ENCODE results near the gene SH3BP5.

The SH3BP5 gene

GRCh38 chr3:15348246-15348645, 15.9 kb upstream of the SH3BP5 start:
- Histone ChIP-seq H3K36me3 (replicated peaks; ENCODE audit: low read depth, low read length) (peaks cover 6% of the 10 kb centered on the region), H3K27ac (ENCODE audit: low read length) (peak overlapping the region; percentile 97), H3K4me1 (ENCODE audit: low read length) (peaks cover 59% of the 10 kb centered on the region), H3K9me3 (ENCODE audit: insufficient read depth, low read length) (peaks cover 6% of the 10 kb centered on the region; the same call in 1 of the 2 replicates), H3K79me2 (ENCODE audit: low read length) (no peaks in the 10 kb centered on the region), H4K20me1 (ENCODE audit: insufficient read depth, low read length) (no peaks in the 10 kb centered on the region), H3K4me3 (ENCODE audit: low read length) (no peak overlapping the region), H3K4me2 (ENCODE audit: low read length) (peak overlapping the region; percentile 46), H3K27me3 (ENCODE audit: low read depth, low read length) (no peaks in the 10 kb centered on the region), H2AFZ (ENCODE audit: low read depth, low read length) (no peak overlapping the region), H3K9ac (ENCODE audit: low read length) (peak overlapping the region; percentile 51)
- TF ChIP-seq, protein P1, sequence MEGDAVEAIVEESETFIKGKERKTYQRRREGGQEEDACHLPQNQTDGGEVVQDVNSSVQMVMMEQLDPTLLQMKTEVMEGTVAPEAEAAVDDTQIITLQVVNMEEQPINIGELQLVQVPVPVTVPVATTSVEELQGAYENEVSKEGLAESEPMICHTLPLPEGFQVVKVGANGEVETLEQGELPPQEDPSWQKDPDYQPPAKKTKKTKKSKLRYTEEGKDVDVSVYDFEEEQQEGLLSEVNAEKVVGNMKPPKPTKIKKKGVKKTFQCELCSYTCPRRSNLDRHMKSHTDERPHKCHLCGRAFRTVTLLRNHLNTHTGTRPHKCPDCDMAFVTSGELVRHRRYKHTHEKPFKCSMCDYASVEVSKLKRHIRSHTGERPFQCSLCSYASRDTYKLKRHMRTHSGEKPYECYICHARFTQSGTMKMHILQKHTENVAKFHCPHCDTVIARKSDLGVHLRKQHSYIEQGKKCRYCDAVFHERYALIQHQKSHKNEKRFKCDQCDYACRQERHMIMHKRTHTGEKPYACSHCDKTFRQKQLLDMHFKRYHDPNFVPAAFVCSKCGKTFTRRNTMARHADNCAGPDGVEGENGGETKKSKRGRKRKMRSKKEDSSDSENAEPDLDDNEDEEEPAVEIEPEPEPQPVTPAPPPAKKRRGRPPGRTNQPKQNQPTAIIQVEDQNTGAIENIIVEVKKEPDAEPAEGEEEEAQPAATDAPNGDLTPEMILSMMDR (IDR thresholded peaks at IDR 0.05; ENCODE audit: low read depth, low read length): no peak
- TF ChIP-seq EZH2phosphoT487 (IDR thresholded peaks at IDR 0.05; ENCODE audit: low read depth): no peak

DNA sequence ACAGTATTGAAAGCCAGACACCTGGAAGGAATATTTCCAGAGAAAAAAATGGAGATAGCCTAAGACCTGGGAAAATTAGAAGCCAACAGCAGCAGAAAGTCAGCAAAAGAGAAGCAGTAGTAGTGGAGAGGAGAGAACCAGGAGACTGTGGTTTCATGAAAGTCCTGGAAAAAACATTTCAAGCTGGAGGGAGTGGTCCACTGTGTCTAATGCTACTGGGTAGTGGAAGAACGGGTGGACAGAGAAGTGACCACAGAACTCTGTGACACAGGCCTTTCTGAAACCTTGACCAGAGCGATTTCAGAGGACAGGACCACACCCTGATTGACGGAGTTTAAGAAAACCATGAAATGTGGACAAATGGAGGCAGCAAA, 15.3 kb upstream of the SH3BP5 start:
- peaks cover 7% of the 10 kb centered on the region for H3K36me3 ChIP-seq (replicated peaks; ENCODE audit: low read depth, low read length)
- no peak for TF ChIP-seq EZH2phosphoT487 (IDR thresholded peaks at IDR 0.05; ENCODE audit: low read depth)
- TF ChIP-seq, protein P1 (IDR thresholded peaks at IDR 0.05; ENCODE audit: low read depth, low read length): no peak
- peak overlapping the region; percentile 76; the same call in 1 of the 2 replicates for H2AFZ ChIP-seq (ENCODE audit: low read depth, low read length)
- H4K20me1 ChIP-seq (ENCODE audit: insufficient read depth, low read length): no peaks in the 10 kb centered on the region
- H3K4me3 ChIP-seq (ENCODE audit: low read length): peak overlapping the region; percentile 19
- H3K4me1 ChIP-seq (ENCODE audit: low read length): peaks cover 65% of the 10 kb centered on the region
- H3K9ac ChIP-seq (ENCODE audit: low read length): peak overlapping the region; percentile 51
- no peaks in the 10 kb centered on the region for H3K27me3 ChIP-seq (ENCODE audit: low read depth, low read length)
- H3K4me2 ChIP-seq (ENCODE audit: low read length): peak overlapping the region; percentile 46
- peak overlapping the region; percentile 97 for H3K27ac ChIP-seq (ENCODE audit: low read length)
- H3K9me3 ChIP-seq (ENCODE audit: insufficient read depth, low read length): peaks cover 8% of the 10 kb centered on the region; the same call in 1 of the 2 replicates
- H3K79me2 ChIP-seq (ENCODE audit: low read length): no peaks in the 10 kb centered on the region

- no peaks in the 10 kb centered on the region for H3K79me2 ChIP-seq (ENCODE audit: low read length)
- peak overlapping the region; percentile 19 for H3K4me3 ChIP-seq (ENCODE audit: low read length)
- TF ChIP-seq, protein P1 (IDR thresholded peaks at IDR 0.05; ENCODE audit: low read depth, low read length): no peak
- no peak for TF ChIP-seq EZH2phosphoT487 (IDR thresholded peaks at IDR 0.05; ENCODE audit: low read depth)
- H3K36me3 ChIP-seq (replicated peaks; ENCODE audit: low read depth, low read length): peaks cover 7% of the 10 kb centered on the region
- peak overlapping the region; percentile 76; the same call in 1 of the 2 replicates for H2AFZ ChIP-seq (ENCODE audit: low read depth, low read length)
- peak overlapping the region; percentile 51 for H3K9ac ChIP-seq (ENCODE audit: low read length)
- H3K4me1 ChIP-seq (ENCODE audit: low read length): peaks cover 70% of the 10 kb centered on the region
- H3K27ac ChIP-seq (ENCODE audit: low read length): peak overlapping the region; percentile 97
- H3K4me2 ChIP-seq (ENCODE audit: low read length): peak overlapping the region; percentile 46
- no peaks in the 10 kb centered on the region for H3K27me3 ChIP-seq (ENCODE audit: low read depth, low read length)
- no peaks in the 10 kb centered on the region for H4K20me1 ChIP-seq (ENCODE audit: insufficient read depth, low read length)
- H3K9me3 ChIP-seq (ENCODE audit: insufficient read depth, low read length): peaks cover 8% of the 10 kb centered on the region; the same call in 1 of the 2 replicates
Measured at GRCh38 chr3:15347063-15347736, 14.8 kb upstream of the SH3BP5 start.

DNA sequence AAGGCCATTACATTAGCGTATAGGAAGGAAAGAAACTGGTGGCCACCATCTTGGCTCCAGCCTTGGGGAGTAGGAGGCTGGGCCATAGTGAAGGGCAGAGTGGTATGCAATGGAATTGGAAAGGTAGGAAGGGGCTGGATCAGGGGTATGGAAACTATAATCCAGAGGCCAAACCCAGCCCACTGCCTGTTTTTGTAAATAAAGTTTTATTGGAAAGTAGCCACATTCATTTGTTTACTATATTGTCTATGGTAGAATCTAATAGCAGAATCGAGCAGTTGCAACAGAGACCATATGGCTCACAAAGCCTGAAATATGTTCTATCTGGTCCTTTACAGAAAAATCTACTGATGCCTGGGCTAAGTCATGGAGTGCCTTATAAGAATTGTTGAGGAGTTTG, 14.1 kb upstream of the SH3BP5 start:
- Histone ChIP-seq H3K4me2 (ENCODE audit: low read length) (peak overlapping the region; percentile 46), H3K9me3 (ENCODE audit: insufficient read depth, low read length) (peaks cover 8% of the 10 kb centered on the region; the same call in 1 of the 2 replicates), H3K36me3 (replicated peaks; ENCODE audit: low read depth, low read length) (peaks cover 7% of the 10 kb centered on the region), H3K4me1 (ENCODE audit: low read length) (peaks cover 75% of the 10 kb centered on the region), H3K9ac (ENCODE audit: low read length) (peak overlapping the region; percentile 51; the same call in 1 of the 2 replicates), H3K27ac (ENCODE audit: low read length) (peak overlapping the region; percentile 97), H3K79me2 (ENCODE audit: low read length) (no peaks in the 10 kb centered on the region), H3K27me3 (ENCODE audit: low read depth, low read length) (no peaks in the 10 kb centered on the region), H4K20me1 (ENCODE audit: insufficient read depth, low read length) (no peaks in the 10 kb centered on the region), H2AFZ (ENCODE audit: low read depth, low read length) (0 out of 2 replicates have a peak overlapping the region, but pooled peaks have one; percentile 76), H3K4me3 (ENCODE audit: low read length) (no peak overlapping the region)
- TF ChIP-seq EZH2phosphoT487 (IDR thresholded peaks at IDR 0.05; ENCODE audit: low read depth): no peak
- TF ChIP-seq, protein P1 (IDR thresholded peaks at IDR 0.05; ENCODE audit: low read depth, low read length): no peak
